Measurements from ENCODE around the gene TSPAN11. TPM values are rescaled to one million over a fixed set of nuclear protein-coding genes. Genes with fewer than 3 reads are reported as not detected.

The TSPAN11 gene
- total and polyA plus RNA-seq, 9 donors, result 0.33 to 2.8 (median 1.5) TPM

DNA sequence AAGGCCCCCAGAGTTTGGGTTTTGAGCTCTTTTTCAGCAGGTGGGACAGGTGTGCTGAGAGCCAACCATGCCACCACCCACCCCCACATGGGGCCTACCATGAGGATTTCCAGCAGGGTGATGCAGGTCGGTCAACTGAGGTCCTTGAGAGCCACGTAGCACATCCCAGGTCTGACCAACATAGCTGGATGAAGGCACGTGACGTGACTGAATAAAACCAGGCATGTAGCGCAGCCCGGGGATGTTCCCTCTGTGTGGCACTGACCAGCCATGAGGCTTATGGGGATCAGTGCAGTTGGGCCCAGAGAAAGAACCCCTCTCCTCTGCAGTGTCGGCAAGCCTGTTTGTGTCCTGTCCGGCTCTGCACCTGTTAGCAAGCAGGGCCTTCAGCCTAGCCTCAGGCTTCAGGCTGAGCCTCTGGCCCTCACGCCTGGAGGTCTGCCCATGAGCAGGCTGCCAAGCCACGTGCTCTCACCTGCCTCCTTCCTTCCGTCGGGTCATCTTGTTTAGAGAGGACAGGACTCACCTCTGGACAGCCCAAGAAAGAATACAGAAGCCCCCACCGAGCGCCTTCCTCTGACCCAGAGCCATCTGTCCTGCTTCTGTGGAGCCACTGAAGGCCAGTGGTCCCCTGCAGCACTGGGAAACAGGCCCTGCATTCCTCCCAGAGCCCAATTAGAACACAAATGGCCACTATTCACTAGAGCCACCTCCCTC lies 38.5 kb downstream of the TSPAN11 start:
- Histone ChIP-seq H3K9me3 (no peaks in the 10 kb centered on the region), H3K4me1 (ENCODE audit: insufficient read depth) (no peaks in the 10 kb centered on the region), H3K4me3 (no peak overlapping the region), H3K27ac (no peak overlapping the region), H3K27me3 (no peaks in the 10 kb centered on the region), H3K36me3 (no peaks in the 10 kb centered on the region)
- no peak for DNase-seq
- TF ChIP-seq, protein P1, sequence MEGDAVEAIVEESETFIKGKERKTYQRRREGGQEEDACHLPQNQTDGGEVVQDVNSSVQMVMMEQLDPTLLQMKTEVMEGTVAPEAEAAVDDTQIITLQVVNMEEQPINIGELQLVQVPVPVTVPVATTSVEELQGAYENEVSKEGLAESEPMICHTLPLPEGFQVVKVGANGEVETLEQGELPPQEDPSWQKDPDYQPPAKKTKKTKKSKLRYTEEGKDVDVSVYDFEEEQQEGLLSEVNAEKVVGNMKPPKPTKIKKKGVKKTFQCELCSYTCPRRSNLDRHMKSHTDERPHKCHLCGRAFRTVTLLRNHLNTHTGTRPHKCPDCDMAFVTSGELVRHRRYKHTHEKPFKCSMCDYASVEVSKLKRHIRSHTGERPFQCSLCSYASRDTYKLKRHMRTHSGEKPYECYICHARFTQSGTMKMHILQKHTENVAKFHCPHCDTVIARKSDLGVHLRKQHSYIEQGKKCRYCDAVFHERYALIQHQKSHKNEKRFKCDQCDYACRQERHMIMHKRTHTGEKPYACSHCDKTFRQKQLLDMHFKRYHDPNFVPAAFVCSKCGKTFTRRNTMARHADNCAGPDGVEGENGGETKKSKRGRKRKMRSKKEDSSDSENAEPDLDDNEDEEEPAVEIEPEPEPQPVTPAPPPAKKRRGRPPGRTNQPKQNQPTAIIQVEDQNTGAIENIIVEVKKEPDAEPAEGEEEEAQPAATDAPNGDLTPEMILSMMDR (IDR thresholded peaks at IDR 0.05), result no peak
- no peak for TF ChIP-seq POLR2A (IDR thresholded peaks at IDR 0.05)
- WGBS, 3 donors, result 89 to 93% (median 90%) methylated on average over 14 of the region's 14 CpGs
- intact Hi-C loops (cut with DNase I), result no loop called here

GRCh38 chr12:30965613-30965985 lies 39.1 kb downstream of the TSPAN11 start:
- Histone ChIP-seq H3K27ac (no peak overlapping the region), H3K4me3 (no peak overlapping the region), H3K36me3 (no peaks in the 10 kb centered on the region), H3K27me3 (no peaks in the 10 kb centered on the region), H3K4me1 (ENCODE audit: insufficient read depth) (peaks cover 3% of the 10 kb centered on the region), H3K9me3 (no peaks in the 10 kb centered on the region)
- TF ChIP-seq, protein P1 (IDR thresholded peaks at IDR 0.05), result no peak
- TF ChIP-seq POLR2A (IDR thresholded peaks at IDR 0.05) (no peak), EP300 (IDR thresholded peaks at IDR 0.05) (no peak)
- intact Hi-C loops (cut with DNase I), result no loop called here
- no peak for DNase-seq
- WGBS, 3 donors, result 79 to 88% (median 87%) methylated on average over 11 of the region's 11 CpGs

DNA sequence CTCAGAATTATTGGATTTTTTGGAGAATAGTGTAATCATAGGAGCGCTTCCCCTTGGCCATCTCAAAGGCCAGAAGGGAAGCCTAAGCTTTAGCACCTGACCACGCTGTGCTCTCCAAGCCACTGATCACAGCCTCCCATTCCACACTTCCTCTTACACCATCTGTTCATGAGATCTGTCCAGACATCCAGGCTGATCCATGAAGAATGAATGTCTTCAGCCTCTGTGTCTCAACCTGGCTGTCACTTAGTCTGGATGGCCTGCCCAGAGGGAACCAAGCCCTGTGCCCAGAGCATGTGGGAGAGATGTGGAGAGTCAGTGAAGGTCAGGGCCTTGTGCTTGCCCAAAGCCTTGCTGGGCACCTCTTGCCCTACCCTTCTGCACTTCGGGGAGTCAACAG lies 40.5 kb downstream of the TSPAN11 start:
- WGBS, 3 donors, result 80 to 95% (median 90%) methylated on average over 3 of the region's 3 CpGs
- TF ChIP-seq EP300 (IDR thresholded peaks at IDR 0.05), result no peak
- TF ChIP-seq, protein P1 (IDR thresholded peaks at IDR 0.05), result no peak
- no peak for TF ChIP-seq POLR2A (IDR thresholded peaks at IDR 0.05)

DNA sequence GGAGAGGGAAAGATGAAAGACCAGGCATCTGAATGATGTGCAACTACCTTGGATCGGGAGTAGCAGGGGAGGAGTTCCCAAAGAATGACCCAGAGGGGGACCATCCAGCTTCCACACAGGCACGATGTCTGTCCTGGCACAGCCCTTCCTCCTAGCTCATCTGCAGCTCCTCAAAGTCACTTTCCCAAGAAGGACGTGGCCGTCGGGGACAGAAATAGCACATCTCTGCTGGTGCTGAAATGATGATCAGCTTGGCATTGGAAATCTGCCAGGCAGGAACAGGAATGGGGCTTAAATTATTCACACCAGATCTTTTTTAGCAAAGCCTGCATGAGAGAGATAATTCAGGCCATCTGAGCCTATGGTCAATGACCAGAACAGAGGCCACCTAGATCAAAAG lies 41.7 kb downstream of the TSPAN11 start:
- TF ChIP-seq, protein P1 (IDR thresholded peaks at IDR 0.05), result no peak
- no peak for TF ChIP-seq POLR2A (IDR thresholded peaks at IDR 0.05)
- no peak for TF ChIP-seq EP300 (IDR thresholded peaks at IDR 0.05)
- no peak for DNase-seq
- Histone ChIP-seq H3K4me1 (ENCODE audit: insufficient read depth) (peaks cover 6% of the 10 kb centered on the region), H3K27ac (no peak overlapping the region), H3K27me3 (no peaks in the 10 kb centered on the region), H3K36me3 (no peaks in the 10 kb centered on the region), H3K9me3 (no peaks in the 10 kb centered on the region), H3K4me3 (no peak overlapping the region)
- WGBS, 3 donors, result 69 to 85% (median 82%) methylated on average over 5 of the region's 5 CpGs
- intact Hi-C loops (cut with DNase I), result no loop called here

More for the DNA sequence above, 40.5 kb downstream of the TSPAN11 start:
- intact Hi-C loops (cut with DNase I), result no loop called here
- DNase-seq, result no peak
- no peaks in the 10 kb centered on the region for H3K9me3 ChIP-seq
- H3K27me3 ChIP-seq, result no peaks in the 10 kb centered on the region
- no peak overlapping the region for H3K27ac ChIP-seq
- no peaks in the 10 kb centered on the region for H3K36me3 ChIP-seq
- no peak overlapping the region for H3K4me3 ChIP-seq
- peaks cover 6% of the 10 kb centered on the region for H3K4me1 ChIP-seq (ENCODE audit: insufficient read depth)

Measured in ovary (tissue), 9 donors.